ENCODE data around the gene PNMA3.
"Not testable (repeated sequence)": the region's sequence is repeated elsewhere in the genome, so short reads cannot be mapped to it uniquely, and the experiment has no call there.

DNA sequence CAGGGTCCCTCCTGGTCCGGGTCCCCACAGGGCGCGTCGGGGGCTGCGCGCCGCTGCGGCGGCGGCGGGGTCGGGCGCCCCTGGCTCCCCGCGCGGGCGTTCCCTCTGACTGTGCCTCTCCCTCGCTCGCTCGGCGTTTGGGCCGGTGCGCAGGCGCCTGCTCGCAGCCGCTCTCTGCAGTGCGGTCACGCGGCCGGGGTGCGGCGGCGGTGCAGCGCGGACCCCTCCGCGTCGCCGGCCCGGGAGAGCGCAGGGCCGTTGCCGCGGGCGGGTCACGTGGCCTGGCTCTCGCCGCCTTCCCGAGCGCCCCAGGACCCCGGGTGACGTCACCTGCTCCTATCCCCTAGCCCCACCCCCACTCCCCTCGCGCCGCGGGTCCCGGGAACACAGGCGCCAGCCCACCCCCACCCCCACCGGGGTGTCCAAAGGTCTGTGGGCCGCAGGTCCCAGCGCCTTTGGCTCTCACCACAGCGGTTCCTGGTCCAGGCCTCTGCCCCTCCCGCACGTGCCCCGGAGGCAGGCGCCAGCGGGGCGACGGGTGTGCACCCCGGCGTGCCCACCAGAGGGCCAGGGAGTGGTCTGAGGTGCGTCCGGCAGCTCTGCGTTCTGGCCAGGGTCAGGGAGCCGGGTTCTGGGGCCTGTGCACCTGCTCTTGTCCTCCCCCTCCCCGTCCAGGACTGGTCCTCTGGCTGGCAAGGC lies 21.3 kb downstream of the PNMA3 start:
- not testable (repeated sequence) for TF ChIP-seq POLR2A (IDR thresholded peaks at IDR 0.05; ENCODE audit: low read depth, low read length); TAF1 (IDR thresholded peaks at IDR 0.05; ENCODE audit: low read depth, low read length); SPI1 (IDR thresholded peaks at IDR 0.05; ENCODE audit: low read depth, low read length); POLR2AphosphoS5 (IDR thresholded peaks at IDR 0.05; ENCODE audit: low read depth, low read length); PAX5 (IDR thresholded peaks at IDR 0.05; ENCODE audit: insufficient read depth, low read length, severe bottlenecking)

Data from GM12891 (cell line).